Choroid plexus epithelial cell (primary cell): ENCODE measurements around the gene SLC43A2.

ENCODE experiments used
- DNase-seq: peaks from one replicate; pipeline ENCODE4 v3.0.0-alpha.2; 2010; ENCODE audit warnings: low read depth
- H3K4me3 ChIP-seq: 2 replicates; pipeline ENCODE4 v1.5.1; 2011; ENCODE audit warnings: low read depth, mild to moderate bottlenecking, control low read depth, low read length, moderate library complexity
- TF ChIP-seq, protein P1 (sequence below): conservative IDR thresholded peaks from 2 replicates; pipeline ENCODE4 v1.5.1; 2011; ENCODE audit warnings: low read depth, mild to moderate bottlenecking, control low read depth, inconsistent platforms, low read length, moderate library complexity

Gene SLC43A2

GRCh38 chr17:1651559-1651844 is 22.9 kb upstream of the SLC43A2 start:
- no peak for DNase-seq
- TF ChIP-seq, protein P1, sequence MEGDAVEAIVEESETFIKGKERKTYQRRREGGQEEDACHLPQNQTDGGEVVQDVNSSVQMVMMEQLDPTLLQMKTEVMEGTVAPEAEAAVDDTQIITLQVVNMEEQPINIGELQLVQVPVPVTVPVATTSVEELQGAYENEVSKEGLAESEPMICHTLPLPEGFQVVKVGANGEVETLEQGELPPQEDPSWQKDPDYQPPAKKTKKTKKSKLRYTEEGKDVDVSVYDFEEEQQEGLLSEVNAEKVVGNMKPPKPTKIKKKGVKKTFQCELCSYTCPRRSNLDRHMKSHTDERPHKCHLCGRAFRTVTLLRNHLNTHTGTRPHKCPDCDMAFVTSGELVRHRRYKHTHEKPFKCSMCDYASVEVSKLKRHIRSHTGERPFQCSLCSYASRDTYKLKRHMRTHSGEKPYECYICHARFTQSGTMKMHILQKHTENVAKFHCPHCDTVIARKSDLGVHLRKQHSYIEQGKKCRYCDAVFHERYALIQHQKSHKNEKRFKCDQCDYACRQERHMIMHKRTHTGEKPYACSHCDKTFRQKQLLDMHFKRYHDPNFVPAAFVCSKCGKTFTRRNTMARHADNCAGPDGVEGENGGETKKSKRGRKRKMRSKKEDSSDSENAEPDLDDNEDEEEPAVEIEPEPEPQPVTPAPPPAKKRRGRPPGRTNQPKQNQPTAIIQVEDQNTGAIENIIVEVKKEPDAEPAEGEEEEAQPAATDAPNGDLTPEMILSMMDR: no peak
- no peak overlapping the region for H3K4me3 ChIP-seq

DNA sequence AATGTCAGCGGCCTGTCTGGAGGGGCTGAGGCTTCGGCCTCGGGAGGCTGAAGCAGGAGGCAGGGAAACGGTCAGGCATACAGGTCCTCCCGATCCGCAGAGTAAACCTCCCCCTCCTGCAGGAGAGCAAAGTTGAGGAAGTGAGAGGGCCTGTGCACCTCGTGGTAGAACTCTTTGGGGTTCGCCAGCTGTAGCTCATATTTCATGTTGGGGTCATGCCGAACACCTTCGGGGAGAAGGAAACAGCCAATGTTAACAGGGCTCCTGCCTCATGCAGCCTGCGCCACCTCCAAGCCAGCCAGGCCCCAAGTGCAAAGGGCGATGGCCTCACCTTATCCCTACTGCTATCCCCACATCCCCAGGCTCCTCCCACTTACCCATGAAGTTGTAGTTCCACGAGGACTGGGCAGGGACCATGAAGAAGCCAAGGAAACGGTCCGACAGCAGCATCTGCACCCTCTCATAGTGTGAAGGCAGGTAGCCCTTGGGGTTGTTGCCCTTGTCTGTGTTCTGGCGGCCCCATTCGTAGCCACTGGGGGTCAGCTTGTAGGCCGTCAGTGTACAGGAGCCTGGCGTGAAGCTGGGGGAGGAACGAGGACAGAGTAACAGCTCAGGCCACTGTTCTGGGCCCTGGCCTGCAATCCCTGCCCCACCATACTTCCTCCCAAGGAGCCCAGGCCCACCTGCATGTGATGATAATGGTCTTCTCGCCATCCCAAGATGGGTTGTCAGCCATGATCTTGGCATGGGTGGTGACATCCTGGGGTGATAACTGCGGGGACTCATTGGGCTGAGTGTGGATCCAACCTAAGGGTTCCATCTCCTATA is 22.3 kb upstream of the SLC43A2 start:
- DNase-seq: no peak
- H3K4me3 ChIP-seq: no peak overlapping the region
- TF ChIP-seq, protein P1: no peak

- H3K4me3 ChIP-seq: peak within 1 kb of the TSS; percentile 68
- TF ChIP-seq, protein P1: no peak
- DNase-seq: no peak
Observed at GRCh38 chr17:1649844-1650501, 21.3 kb upstream of the SLC43A2 start, which contains the start of gene RILP. RILP (minus strand) TSS chr17:1649866; CDS start chr17:1649804, 62 bp downstream.

DNA sequence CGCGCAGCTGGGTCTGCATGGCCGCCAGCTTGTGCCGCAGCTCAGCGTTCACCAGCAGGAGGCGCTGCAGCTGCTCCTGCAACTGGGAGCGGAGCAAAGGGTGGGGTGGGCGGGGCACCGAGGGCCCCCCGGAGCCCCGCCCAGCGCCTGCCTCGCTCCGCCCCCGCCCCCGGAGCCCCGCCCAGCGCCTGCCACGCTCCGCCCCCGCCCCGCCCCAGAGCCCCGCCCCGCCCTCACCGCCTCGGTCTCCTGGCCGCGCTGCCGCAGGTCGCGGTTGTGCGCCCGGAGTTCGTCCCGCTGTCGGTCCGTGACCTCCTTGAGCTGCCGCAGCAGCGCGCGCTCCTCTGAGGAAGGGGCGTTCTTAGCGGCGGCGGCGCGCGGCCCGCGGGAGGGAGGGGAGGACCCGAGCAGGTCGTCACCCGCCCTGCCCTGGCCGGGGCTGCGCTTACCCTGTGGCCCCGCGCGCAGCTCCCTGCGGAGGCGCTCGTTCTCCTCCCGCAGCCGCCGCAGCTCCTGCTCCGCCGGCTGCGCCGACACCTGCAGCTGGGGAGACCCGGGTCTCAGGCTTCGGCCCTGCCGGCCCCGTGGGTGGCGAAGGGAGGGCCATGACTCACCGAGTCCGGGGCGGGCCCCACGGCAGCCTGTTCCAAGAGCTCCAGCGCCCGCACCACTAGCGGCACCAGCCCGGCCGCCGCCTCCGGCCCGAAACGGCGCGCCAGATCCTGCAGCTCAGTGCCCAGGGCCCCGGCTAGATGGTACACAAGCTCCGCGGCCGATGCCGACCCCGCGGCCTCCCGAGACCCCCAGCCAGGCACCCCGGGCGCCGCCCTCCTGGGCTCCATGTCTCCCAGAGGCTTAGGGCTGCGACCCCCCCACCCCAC is 20.6 kb upstream of the SLC43A2 start:
- TF ChIP-seq, protein P1: peak; percentile 70
- peak overlapping the region; percentile 68 for H3K4me3 ChIP-seq
- peak; percentile 97 for DNase-seq

GRCh38 chr17:1648173-1648962 is 19.7 kb upstream of the SLC43A2 start:
- DNase-seq: no peak
- H3K4me3 ChIP-seq: peak overlapping the region; percentile 61
- TF ChIP-seq, protein P1: no peak

DNA sequence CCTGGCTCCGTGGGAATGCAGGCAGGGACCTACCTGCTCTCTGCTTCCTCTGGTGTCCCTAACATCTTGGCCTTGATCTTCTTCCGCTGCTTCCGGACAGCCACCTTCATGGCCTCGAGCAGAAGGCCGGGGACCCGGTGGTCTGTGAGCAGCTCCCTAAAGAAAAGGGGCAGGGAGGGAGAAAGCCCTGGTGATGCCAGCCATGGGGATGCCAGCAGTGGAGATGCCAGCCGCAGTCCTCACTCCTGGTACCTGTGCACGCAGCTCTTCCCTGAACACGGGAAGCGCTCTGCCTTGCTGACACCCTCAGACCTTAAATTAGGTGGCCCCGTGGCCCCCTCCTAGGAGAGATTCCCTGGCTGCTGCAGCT is 19.2 kb upstream of the SLC43A2 start:
- no peak overlapping the region for H3K4me3 ChIP-seq
- TF ChIP-seq, protein P1: no peak

More for the DNA sequence above, 19.2 kb upstream of the SLC43A2 start:
- DNase-seq: no peak
